HG02610 (cell line): ENCODE results near the gene PPP1R7.
"Not testable (repeated sequence)": the region's sequence is repeated elsewhere in the genome, so short reads cannot be mapped to it uniquely, and the experiment has no call there.

Experiments used
- ATAC-seq: cut with Tn5 transposase; IDR thresholded peaks from one replicate; pipeline ENCODE4 v1.9.1; 2021; ENCODE audit warnings: mild to moderate bottlenecking, moderate library complexity; ENCODE audit not compliant: unreplicated experiment

PPP1R7 gene, protein sequence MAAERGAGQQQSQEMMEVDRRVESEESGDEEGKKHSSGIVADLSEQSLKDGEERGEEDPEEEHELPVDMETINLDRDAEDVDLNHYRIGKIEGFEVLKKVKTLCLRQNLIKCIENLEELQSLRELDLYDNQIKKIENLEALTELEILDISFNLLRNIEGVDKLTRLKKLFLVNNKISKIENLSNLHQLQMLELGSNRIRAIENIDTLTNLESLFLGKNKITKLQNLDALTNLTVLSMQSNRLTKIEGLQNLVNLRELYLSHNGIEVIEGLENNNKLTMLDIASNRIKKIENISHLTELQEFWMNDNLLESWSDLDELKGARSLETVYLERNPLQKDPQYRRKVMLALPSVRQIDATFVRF

GRCh38 chr2:241149925-241150659 is at the start of gene PPP1R7:
PPP1R7 (plus strand) TSS chr2:241150467; CDS start chr2:241150496, 29 bp downstream.
- peak; percentile 76 for ATAC-seq

- ATAC-seq: peak; percentile 82
These were observed 47.9 kb upstream of the PPP1R7 start, which contains the start of gene MTERF4 for GRCh38 chr2:241102239-241102803. MTERF4 (minus strand) TSS chr2:241102287; CDS start chr2:241102273, 14 bp downstream.

DNA sequence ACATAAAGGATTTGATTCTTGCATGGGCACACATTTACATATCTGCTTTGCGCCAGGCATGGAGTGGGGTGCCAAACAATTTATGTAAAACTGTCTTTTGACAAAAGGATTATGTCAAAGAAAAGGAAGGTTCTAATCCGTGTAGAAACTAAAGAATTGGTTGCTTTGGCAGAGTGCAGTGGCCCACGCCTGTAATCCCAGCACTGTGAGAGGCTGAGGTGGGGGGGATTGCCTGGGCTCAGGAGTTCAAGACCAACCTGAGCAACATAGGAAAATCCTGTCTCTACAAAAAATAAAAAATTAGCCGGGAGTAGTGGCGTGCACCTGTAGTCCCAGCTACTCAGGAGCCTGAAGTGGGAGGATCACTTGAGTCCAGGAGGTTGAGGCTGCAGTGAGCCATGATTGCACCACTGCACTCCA is 47.1 kb upstream of the PPP1R7 start:
- no peak for ATAC-seq

GRCh38 chr2:241104611-241105010 is 45.7 kb upstream of the PPP1R7 start:
- not testable (repeated sequence) for ATAC-seq

DNA sequence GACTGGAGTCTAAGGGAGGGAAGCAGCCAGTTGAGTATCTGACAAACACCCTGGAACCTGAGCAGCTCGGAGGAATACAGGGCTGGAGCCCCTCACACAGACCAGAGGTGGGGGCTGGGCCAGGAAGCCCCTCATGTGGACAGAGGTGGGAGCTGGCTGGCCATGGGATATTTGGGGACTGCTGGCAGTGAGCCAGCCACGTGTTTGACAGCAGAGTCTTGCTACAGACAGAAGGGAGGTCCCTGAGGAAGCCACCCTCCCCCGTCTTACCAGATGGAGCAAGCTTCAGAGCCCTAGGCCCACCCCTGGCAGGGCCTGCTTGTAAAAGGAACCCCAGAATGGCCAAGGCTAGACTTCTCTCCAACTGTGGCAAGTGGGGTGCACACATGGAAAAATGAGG is 44.6 kb upstream of the PPP1R7 start:
- ATAC-seq: no peak

GRCh38 chr2:241107031-241107783 is 43.1 kb upstream of the PPP1R7 start:
- no peak for ATAC-seq

DNA sequence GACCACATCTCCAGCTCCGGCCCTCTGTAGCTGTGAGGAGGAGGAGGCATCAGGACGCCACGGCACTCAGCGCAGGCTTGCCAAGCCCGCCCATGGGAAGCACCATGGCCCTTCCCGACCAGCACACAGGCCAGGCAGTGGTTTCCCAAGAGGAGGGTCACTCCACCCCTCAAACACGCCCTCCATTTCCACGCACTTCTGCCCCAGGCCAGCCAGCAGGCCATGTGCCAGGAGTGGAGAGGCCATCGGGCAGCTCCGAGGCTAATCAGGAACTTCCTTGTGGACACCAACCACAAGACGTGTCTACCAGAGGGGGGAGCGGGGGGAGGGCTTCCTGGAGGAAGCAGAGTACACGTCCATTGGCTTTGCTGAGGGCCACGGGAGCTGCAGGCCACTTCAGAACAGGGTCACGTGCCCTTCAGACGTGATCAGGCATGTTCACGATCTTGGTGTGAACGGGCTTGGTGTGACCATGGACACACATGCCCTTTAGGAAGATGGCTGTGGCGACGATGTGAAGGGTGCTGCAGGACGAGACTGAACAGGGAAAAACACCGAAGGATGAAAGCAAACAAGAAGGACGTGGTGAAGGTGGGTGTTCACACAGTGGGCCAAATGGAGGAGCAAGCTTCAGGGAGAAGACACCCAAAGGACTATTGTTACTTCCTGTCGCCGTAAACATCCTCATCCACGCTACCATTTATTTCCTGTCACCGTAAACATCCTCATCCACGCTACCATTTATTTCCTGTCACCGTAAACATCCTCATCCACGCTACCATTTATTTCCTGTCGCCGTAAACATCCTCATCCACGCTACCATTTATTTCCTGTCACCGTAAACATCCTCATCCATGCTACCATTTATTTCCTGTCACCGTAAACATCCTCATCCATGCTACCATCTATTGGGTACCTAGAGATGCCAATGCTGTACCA is 41.7 kb upstream of the PPP1R7 start:
- no peak for ATAC-seq

GRCh38 chr2:241109210-241110088 is 40.8 kb upstream of the PPP1R7 start:
- ATAC-seq: no peak

DNA sequence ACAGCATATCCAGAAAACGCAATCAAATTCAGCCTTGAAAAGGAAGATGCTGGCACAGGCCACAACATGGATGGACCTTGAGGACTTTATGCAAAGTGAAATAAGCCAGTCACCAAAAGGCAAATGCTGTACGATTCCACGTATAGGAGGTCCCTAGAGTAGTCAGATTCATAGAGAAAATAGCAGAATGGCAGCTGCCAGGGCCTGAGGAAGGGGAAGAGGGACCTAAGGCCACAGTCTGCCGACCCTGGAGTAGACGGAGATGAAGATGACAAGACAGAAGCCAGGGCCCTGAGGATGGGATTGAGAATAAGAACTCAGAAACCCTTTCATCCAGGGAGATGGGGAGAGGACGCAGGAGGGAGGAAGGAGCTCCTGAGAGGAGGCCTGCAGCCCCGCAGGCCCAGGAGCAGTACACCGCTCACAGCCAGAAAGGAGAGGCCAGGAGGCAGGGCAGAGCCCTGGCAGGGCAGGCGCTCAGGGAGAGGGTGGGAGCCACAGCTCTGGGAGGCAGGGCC is 40.1 kb upstream of the PPP1R7 start:
- ATAC-seq: no peak

DNA sequence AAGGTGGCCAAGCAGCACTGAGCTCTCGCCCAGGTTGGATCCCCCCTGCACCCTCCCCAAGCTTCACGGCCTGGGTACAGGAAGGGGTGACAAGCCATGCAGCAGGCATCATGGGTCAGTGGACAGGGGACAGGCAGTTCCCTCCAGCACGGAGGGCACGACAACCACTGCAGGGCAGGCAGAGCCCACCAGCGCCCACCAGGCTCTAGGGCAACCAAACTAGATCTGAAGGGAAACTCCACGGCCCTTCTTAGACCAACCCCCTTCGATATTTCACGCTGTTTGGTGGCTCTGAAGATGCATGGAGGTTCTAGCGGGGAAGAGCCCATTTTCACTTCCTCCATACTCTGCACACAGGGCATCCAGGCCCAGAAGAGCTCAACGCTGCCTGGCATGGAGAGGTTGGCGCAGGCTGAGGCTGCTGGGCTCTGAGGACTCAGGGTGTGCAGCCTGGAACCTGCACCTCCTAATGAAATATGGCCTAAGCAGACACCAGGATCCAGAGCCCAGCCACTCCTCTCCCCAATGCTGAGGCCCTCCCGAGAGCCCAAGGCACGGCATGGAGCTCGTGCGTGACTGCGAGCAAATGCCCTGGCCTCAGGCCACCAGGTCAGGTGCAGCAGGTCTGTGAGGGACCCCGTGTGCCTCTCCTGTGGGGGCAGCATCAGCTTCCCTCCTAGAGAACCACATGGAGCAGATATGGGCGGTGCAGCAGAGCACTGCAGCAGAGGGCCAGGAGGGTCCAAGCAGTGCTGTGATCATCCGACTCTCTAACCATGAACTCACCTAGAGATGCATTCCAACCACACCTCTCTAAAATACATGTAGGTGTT is 39.4 kb upstream of the PPP1R7 start:
- ATAC-seq: peak; percentile 37

DNA sequence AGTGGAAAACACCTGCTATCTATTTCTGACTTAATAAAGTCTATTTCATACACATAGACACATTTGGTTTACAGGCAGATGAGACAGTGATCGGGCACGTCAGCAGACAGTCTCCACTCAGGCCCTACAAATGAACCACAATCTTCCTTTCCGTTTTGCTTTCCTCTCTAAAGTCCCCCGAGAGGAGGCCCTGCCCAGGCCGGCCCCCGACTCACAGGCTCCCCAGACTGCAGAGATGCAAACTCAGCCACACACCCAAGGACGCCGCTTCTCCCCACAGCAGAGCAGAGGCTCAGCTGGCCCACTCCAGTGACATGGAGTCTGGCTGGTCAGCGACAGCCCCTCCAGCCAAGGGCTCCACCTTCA is 38.8 kb upstream of the PPP1R7 start:
- peak; percentile 31 for ATAC-seq

GRCh38 chr2:241112046-241112445 is 38.2 kb upstream of the PPP1R7 start:
- ATAC-seq: no peak

- peak; percentile 39 for ATAC-seq
These were observed 37.7 kb upstream of the PPP1R7 start for GRCh38 chr2:241112592-241112991.

DNA sequence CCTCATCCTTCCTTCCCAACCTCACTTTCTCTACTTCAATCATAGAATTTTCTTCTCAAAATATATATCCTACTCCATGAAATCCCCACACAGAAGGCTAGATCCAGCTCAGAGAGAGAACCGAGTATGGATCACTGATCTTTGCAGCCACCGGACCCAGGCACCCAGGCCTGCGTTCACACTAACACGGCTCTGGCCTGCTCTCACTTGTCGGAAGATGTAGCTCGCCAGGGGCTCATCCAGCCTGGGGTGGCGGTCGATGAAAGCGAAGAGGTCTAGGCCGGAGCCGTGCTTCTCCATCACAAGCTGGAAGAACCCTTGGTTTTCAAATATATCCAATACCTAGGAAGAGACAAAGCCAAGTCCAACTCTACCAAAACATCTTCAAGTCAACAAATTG is 35.4 kb upstream of the PPP1R7 start:
- no peak for ATAC-seq

- ATAC-seq: no peak
These were observed 34.9 kb upstream of the PPP1R7 start for GRCh38 chr2:241115361-241115760.

DNA sequence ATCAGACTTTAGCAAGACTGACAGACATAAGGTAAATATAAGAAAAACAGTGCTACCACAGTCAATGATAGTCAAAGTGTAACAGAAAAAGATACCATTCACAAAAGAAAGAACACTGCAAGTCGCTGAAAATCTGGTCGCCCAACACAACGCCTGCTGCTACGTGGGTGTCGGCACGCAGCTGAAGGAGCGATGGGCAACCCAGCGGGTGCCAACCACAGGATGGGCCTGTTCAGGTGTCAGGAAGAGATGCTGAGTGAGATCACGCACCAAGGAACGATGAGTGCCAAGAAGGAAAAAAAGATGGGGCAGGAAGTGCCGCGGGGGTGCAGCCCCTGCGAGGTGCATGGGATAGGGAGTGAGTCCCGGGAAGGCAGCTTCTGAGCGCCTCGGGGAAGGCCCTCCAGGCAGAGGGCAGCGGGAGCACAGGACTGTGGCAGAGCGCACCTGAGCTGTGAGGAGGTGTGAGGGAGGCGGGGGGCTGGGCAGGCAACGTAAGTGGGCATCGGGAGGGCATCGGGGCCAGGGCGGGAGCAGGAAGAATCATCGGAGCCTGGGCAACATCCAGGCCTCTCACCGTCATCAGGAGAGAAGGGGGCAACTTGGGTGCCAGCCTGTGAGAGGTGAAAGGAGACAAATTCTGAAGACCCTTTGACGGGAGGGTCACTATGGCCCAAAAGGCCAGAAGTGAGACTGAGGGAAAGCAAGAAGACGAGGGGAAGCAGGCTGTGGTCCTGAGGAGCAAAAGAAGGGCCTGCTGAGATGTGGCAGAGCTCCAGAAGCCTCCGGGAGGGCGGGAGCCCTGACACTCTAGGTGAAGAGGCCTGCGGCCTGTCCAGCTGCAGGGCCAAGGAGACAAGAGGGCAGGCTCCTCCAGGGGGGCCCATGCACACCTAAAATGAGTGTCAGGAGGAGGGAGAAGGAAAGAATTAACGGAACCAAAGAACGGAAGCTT is 33.4 kb upstream of the PPP1R7 start:
- no peak for ATAC-seq
